GM21528 (cell line): ENCODE data around the gene OR1K1.

Experiments
- ATAC-seq: cut with Tn5 transposase; IDR thresholded peaks from one replicate; pipeline ENCODE4 v1.9.1; 2021; ENCODE audit warnings: mild to moderate bottlenecking, moderate library complexity; ENCODE audit not compliant: unreplicated experiment, low FRiP score

Gene OR1K1

DNA sequence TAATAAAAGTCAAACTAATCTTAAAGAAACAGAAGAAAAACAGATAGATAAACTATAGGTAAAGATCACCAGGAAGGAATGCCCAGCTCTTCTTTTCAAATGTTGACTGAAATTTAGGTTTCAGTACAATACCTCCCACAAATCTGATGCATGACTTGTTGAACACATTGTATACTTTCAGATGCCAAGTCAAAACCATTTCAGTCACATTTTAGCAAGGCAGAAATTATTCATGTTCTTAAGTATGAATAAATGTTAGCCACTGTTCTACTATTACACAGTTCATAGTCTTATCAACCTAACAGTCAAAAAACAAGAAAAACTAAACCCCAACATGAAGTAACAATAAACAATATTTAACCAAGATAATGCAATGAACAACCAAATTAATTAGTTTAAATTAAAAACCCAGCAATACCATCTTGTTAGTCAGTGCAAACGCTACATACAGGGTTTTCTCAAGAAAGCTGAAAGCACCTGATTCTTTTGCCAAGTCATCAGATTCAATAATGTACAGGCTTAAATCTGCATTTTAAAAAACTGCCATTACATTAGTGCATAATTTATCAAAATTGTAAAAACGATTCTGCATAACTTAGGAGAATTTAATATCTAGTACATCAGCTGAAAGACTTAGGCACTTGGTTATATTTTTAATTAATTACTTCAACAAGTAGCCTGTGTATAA is 48.5 kb downstream of the OR1K1 start:
- ATAC-seq = no peak
